ENCODE data around the gene LMAN2L.

GRCh38 chr2:96694816-96695455 is 44.9 kb downstream of the LMAN2L start:
- TF ChIP-seq CTCF (conservative IDR thresholded peaks at IDR 0.05 in 1 of 2, IDR thresholded peaks at IDR 0.05 in 1 of 2; ENCODE audit: low read depth in 1 of 2, low read length in 2 of 2) (no peak), EZH2 (IDR thresholded peaks at IDR 0.05; ENCODE audit: low read length, missing control alignments) (no peak)
